HepG2 (cell line): ENCODE results near the gene TAOK3. TPM values are rescaled to one million over a fixed set of nuclear protein-coding genes. Genes with fewer than 3 reads are reported as not detected.
A peak's percentile ranks its signal among the peaks of the same experiment; 100 is the strongest.

Experiments
- E2F5 ChIP-seq: sonication (generic); formaldehyde crosslinking; conservative IDR thresholded peaks from 2 replicates; pipeline ENCODE4 v1.4.0; 2020; ENCODE audit warnings: missing genetic modification reagents
- FUBP1 ChIP-seq: sonication (generic); formaldehyde crosslinking; IDR thresholded peaks from 2 replicates; pipeline ENCODE4 v1.5.1; 2020; ENCODE audit warnings: missing genetic modification reagents, mild to moderate bottlenecking, borderline replicate concordance
- GLI4 ChIP-seq: sonication (generic); formaldehyde crosslinking; IDR thresholded peaks from 2 replicates; pipeline ENCODE4 v1.5.1; 2020; ENCODE audit warnings: missing genetic modification reagents, mild to moderate bottlenecking, moderate library complexity, borderline replicate concordance
- HMG20A ChIP-seq: IDR thresholded peaks from 2 replicates; pipeline ENCODE4 v1.6.1; 2016; ENCODE audit warnings: borderline replicate concordance
- IRF2 ChIP-seq: IDR thresholded peaks from 2 replicates; pipeline ENCODE4 v1.6.1; 2018; ENCODE audit warnings: missing genetic modification reagents, missing compliant biosample characterization
- KDM5A ChIP-seq: fragments of 200-600 bp; sonication (generic); IDR thresholded peaks from 2 replicates; pipeline ENCODE4 v1.7.0; 2018; ENCODE audit warnings: antibody characterized with exemption, mild to moderate bottlenecking, low read length, borderline replicate concordance
- MED1 ChIP-seq: sonication (generic); formaldehyde crosslinking; IDR thresholded peaks from 2 replicates; pipeline ENCODE4 v1.4.0; 2020; ENCODE audit warnings: missing genetic modification reagents
- MTF1 ChIP-seq: sonication (generic); formaldehyde crosslinking; IDR thresholded peaks from 2 replicates; pipeline ENCODE4 v1.5.0; 2020; ENCODE audit warnings: missing genetic modification reagents
- NCOA5 ChIP-seq: sonication (generic); formaldehyde crosslinking; IDR thresholded peaks from 2 replicates; pipeline ENCODE4 v1.4.0; 2020; ENCODE audit warnings: missing genetic modification reagents
- POGZ ChIP-seq: sonication (generic); formaldehyde crosslinking; IDR thresholded peaks from 2 replicates; pipeline ENCODE4 v1.4.0; 2020; ENCODE audit warnings: mild to moderate bottlenecking, missing genetic modification reagents
- SCMH1 ChIP-seq: sonication (generic); formaldehyde crosslinking; IDR thresholded peaks from 2 replicates; pipeline ENCODE4 v1.9.0; 2021; ENCODE audit warnings: missing genetic modification reagents, mild to moderate bottlenecking, borderline replicate concordance
- SMARCE1 ChIP-seq: fragments of 450-650 bp; IDR thresholded peaks from 2 replicates; pipeline ENCODE4 v1.6.1; 2017; ENCODE audit warnings: borderline replicate concordance
- SP2 ChIP-seq: sonication (generic); formaldehyde crosslinking; IDR thresholded peaks from 2 replicates; pipeline ENCODE4 v1.5.1; 2020; ENCODE audit warnings: mild to moderate bottlenecking, missing genetic modification reagents
- SUZ12 ChIP-seq: fragments of 150-350 bp; IDR thresholded peaks from 2 replicates; pipeline ENCODE4 v1.6.1; 2014; ENCODE audit warnings: low read depth, low read length
- TGIF2 ChIP-seq: IDR thresholded peaks from 2 replicates; pipeline ENCODE4 v1.6.1; 2016; ENCODE audit warnings: control low read depth, missing compliant biosample characterization
- XBP1 ChIP-seq: sonication (generic); formaldehyde crosslinking; IDR thresholded peaks from 2 replicates; pipeline ENCODE4 v1.5.0; 2020; ENCODE audit warnings: missing genetic modification reagents
- ZBTB33 ChIP-seq: sonication (generic); formaldehyde crosslinking; IDR thresholded peaks from 2 replicates; pipeline ENCODE4 v1.4.0; 2020; ENCODE audit warnings: missing genetic modification reagents
- ZBTB38 ChIP-seq: sonication (generic); formaldehyde crosslinking; IDR thresholded peaks from 2 replicates; pipeline ENCODE4 v1.5.1; 2020; ENCODE audit warnings: mild to moderate bottlenecking, missing genetic modification reagents
- ZNF260 ChIP-seq: sonication (generic); formaldehyde crosslinking; IDR thresholded peaks from 2 replicates; pipeline ENCODE4 v1.4.0; 2020; ENCODE audit warnings: missing genetic modification reagents, low read depth, mild to moderate bottlenecking, borderline replicate concordance
- ZNF280D ChIP-seq: sonication (generic); formaldehyde crosslinking; IDR thresholded peaks from 2 replicates; pipeline ENCODE4 v1.5.1; 2020; ENCODE audit warnings: mild to moderate bottlenecking, missing genetic modification reagents
- ZNF343 ChIP-seq: sonication (generic); formaldehyde crosslinking; IDR thresholded peaks from 2 replicates; pipeline ENCODE4 v1.4.0; 2020; ENCODE audit warnings: mild to moderate bottlenecking, missing genetic modification reagents
- ZNF496 ChIP-seq: sonication (generic); formaldehyde crosslinking; IDR thresholded peaks from 2 replicates; pipeline ENCODE4 v1.8.1; 2023; ENCODE audit warnings: mild to moderate bottlenecking, moderate library complexity, missing genetic modification reagents; ENCODE audit not compliant: insufficient replicate concordance
- ZNF572 ChIP-seq: sonication (generic); formaldehyde crosslinking; IDR thresholded peaks from 2 replicates; pipeline ENCODE4 v1.5.1; 2020; ENCODE audit warnings: mild to moderate bottlenecking, missing genetic modification reagents
- polyA plus RNA-seq, 8 experiments: library from polyadenylated mRNA; depleted of rRNA in 3 of 8; stranded (reverse) in 7 of 8; unstranded in 1 of 8; fragments of >200 nt; fragmentation: Illumina TruSeq in 4 of 8; extraction: Trizol in 4 of 8; gene quantifications; 2 replicates each; pipeline versions ENCODE4 v1.2.1 to v1.2.3, GENCODE V29; 2011 to 2016; ENCODE audit warnings: low read depth in 4 of 8, missing spikeins in 1 of 8, mixed read lengths in 1 of 8; ENCODE audit not compliant: insufficient read depth in 1 of 8
- total RNA-seq, 5 experiments: library from RNA; depleted of rRNA; stranded (reverse); fragments of >200 nt; fragmentation: Illumina TruSeq; extraction: Trizol; gene quantifications; 2 replicates each; pipeline ENCODE4 v1.2.3, GENCODE V29; 2016; ENCODE audit warnings: low read depth in 1 of 5

TAOK3 gene
- total and polyA plus RNA-seq, 2 of the 13 experiments (the other 11 are each of a cell fraction or from before 2014, with no cell fraction given), result 10.4 to 12.3 TPM

- TF ChIP-seq SCMH1 (CRISPR knock-in tag) (no peak), ZNF260 (CRISPR knock-in tag) (no peak), POGZ (CRISPR knock-in tag) (peak; percentile 13; the same call in 1 of the 2 replicates), ZNF572 (CRISPR knock-in tag) (no peak), GLI4 (CRISPR knock-in tag) (no peak), MTF1 (CRISPR knock-in tag) (no peak), NCOA5 (no peak), ZNF496 (no peak), SP2 (CRISPR knock-in tag) (no peak), HMG20A (CRISPR knock-in tag) (peak; percentile 72; the same call in 1 of the 2 replicates), E2F5 (no peak), ZNF280D (CRISPR knock-in tag) (0 out of 2 replicates have a peak, but pooled peaks have one; percentile 50), TGIF2 (no peak), ZBTB38 (CRISPR knock-in tag) (0 out of 2 replicates have a peak, but pooled peaks have one; percentile 20), FUBP1 (CRISPR knock-in tag) (no peak), ZBTB33 (CRISPR knock-in tag) (no peak), ZNF343 (CRISPR knock-in tag) (no peak), SUZ12 (no peak), MED1 (peak; percentile 82), XBP1 (CRISPR knock-in tag) (no peak), KDM5A (no peak), IRF2 (CRISPR knock-in tag) (peak; percentile 50; the same call in 1 of the 2 replicates), SMARCE1 (no peak)
Observed at GRCh38 chr12:118126119-118126757, 246.5 kb downstream of the TAOK3 start (continued).
